Spleen (tissue), 7 donors: Measurements from ENCODE around the gene ABTB2.

Experiments
- CTCF ChIP-seq, 11 experiments: fragments of 200-600 bp in 7 of 11; fragments of 450-650 bp in 4 of 11; sonication (generic) in 4 of 11; IDR thresholded peaks in 8 of 11; conservative IDR thresholded peaks in 3 of 11; 1 replicate in 7 of 11; 2 replicates in 4 of 11; pipeline versions ENCODE4 v1.4.0 to v1.8.0; 2016 to 2021; ENCODE audit warnings: antibody characterized with exemption in 11 of 11, inconsistent platforms in 4 of 11, mild to moderate bottlenecking in 1 of 11
- POLR2A ChIP-seq, 3 donors: fragments of 450-650 bp; IDR thresholded peaks; one replicate each; pipeline ENCODE4 v1.5.1; 2017; ENCODE audit warnings: antibody characterized with exemption in 3 of 3, mild to moderate bottlenecking in 1 of 3
- POLR2AphosphoS5 ChIP-seq, 3 donors: sonication (generic); formaldehyde crosslinking; IDR thresholded peaks; one replicate each; pipeline ENCODE4 v1.5.1; 2017; ENCODE audit warnings: antibody characterized with exemption in 3 of 3
- donor health status: DM: no; HTN: no; CAD: no; lungs with moderate emphysema.
- donor health status: DM: no; HTN: no; CAD: no.
- donor health status: DM: no; HTN: no; CAD: no.

DNA sequence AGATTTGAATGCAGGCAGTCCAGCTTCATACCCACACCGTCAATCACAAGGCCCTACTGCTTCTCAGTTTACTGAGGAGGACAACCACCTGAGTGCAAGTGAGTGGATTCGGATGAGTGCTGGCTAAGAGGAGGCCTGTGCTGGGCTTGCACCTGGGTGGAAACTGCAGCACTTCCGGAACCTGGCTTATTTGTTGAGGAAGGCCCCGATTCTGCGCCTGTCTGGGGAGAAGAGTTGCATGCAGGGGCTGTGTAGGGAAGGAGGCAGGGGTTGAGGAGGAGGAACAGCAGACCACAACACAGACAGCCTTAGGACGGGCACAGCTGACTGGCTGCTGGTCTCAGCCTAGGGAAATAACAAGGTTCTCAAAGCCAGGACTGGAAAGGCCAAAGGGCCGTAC, 20.8 kb downstream of the ABTB2 start:
- TF ChIP-seq CTCF (IDR thresholded peaks at IDR 0.05 in 8 of 11, conservative IDR thresholded peaks at IDR 0.05 in 3 of 11) = no peak
- TF ChIP-seq POLR2A (IDR thresholded peaks at IDR 0.05) = no peak
- TF ChIP-seq POLR2AphosphoS5 (IDR thresholded peaks at IDR 0.05) = no peak
